Right atrium auricular region (tissue), 2 donors: Measurements from ENCODE around the gene MRPL41. TPM values are rescaled to one million over a fixed set of nuclear protein-coding genes. Genes with fewer than 3 reads are reported as not detected.
"Not testable (repeated sequence)": the region's sequence is repeated elsewhere in the genome, so short reads cannot be mapped to it uniquely, and the experiment has no call there.

Experiments used
- DNase-seq: peaks from one replicate; pipeline ENCODE4 v3.0.0-alpha.2; 2019; ENCODE audit warnings: low spot score
- H3K27ac ChIP-seq, 2 donors: fragments of 200-600 bp; sonication (generic); 1 replicate in 1 of 2; 2 replicates in 1 of 2; pipeline ENCODE4 v1.5.1; 2016 to 2019
- H3K27me3 ChIP-seq, 2 donors: fragments of 200-600 bp; sonication (generic); one replicate each; pipeline versions ENCODE4 v1.5.1 to v1.6.0; 2017 to 2019
- H3K36me3 ChIP-seq: fragments of 200-600 bp; sonication (generic); one replicate; pipeline ENCODE4 v1.5.1; 2016
- H3K4me1 ChIP-seq, 2 donors: fragments of 200-600 bp; sonication (generic); one replicate each; pipeline versions ENCODE4 v1.5.1 to v1.6.0; 2017 to 2019
- H3K4me3 ChIP-seq, 2 donors: fragments of 200-600 bp; sonication (generic); 1 replicate in 1 of 2; 2 replicates in 1 of 2; pipeline ENCODE4 v1.5.1; 2017 to 2019; ENCODE audit warnings: mild to moderate bottlenecking in 1 of 2, moderate library complexity in 1 of 2
- H3K9me3 ChIP-seq, 2 donors: fragments of 200-600 bp; sonication (generic); one replicate each; pipeline ENCODE4 v1.5.1; 2019
- total RNA-seq, 2 donors: library from RNA; depleted of rRNA; stranded (reverse); fragments of >200 nt; gene quantifications; one replicate each; pipeline ENCODE4 v1.1.0, GENCODE V29; 2016
- TF ChIP-seq, protein P1 (sequence below), 2 donors: fragments of 200-600 bp; sonication (generic); IDR thresholded peaks; one replicate each; pipeline ENCODE4 v1.5.1; 2019; ENCODE audit warnings: antibody characterized with exemption in 2 of 2

MRPL41 gene
- total RNA-seq, 2 donors from 2014 or later, result 172 to 238 TPM

DNA sequence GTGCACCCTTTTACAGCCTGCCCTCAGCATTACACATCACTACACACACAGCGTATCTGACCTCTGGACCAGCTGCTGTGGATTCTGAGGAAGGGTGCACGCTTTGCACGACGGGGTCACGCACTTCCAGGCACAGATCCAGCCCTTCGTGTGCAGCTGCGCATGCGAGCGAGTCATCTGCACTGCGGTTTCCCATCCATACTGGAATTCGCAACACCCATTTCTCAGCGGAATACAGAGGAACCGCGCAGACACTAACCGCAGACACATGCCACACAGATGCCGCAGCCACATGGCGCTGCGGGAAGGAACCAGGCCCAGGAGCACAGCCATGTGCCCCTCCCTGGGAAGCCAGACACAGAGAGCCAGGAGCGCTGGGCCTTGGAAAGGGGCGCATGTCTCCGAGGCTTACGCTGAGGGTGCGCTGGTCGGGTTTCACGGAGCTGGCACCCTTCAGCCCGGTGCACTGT is 44.9 kb upstream of the MRPL41 start:
- Histone ChIP-seq H3K27ac (no peak overlapping the region), H3K27me3 (no peaks in the 10 kb centered on the region), H3K4me3 (no peak overlapping the region), H3K4me1 (no peaks in the 10 kb centered on the region), H3K9me3 (no peaks in the 10 kb centered on the region), H3K36me3 (no peaks in the 10 kb centered on the region)
- DNase-seq, result no peak
- TF ChIP-seq, protein P1, sequence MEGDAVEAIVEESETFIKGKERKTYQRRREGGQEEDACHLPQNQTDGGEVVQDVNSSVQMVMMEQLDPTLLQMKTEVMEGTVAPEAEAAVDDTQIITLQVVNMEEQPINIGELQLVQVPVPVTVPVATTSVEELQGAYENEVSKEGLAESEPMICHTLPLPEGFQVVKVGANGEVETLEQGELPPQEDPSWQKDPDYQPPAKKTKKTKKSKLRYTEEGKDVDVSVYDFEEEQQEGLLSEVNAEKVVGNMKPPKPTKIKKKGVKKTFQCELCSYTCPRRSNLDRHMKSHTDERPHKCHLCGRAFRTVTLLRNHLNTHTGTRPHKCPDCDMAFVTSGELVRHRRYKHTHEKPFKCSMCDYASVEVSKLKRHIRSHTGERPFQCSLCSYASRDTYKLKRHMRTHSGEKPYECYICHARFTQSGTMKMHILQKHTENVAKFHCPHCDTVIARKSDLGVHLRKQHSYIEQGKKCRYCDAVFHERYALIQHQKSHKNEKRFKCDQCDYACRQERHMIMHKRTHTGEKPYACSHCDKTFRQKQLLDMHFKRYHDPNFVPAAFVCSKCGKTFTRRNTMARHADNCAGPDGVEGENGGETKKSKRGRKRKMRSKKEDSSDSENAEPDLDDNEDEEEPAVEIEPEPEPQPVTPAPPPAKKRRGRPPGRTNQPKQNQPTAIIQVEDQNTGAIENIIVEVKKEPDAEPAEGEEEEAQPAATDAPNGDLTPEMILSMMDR (IDR thresholded peaks at IDR 0.05), result no peak

DNA sequence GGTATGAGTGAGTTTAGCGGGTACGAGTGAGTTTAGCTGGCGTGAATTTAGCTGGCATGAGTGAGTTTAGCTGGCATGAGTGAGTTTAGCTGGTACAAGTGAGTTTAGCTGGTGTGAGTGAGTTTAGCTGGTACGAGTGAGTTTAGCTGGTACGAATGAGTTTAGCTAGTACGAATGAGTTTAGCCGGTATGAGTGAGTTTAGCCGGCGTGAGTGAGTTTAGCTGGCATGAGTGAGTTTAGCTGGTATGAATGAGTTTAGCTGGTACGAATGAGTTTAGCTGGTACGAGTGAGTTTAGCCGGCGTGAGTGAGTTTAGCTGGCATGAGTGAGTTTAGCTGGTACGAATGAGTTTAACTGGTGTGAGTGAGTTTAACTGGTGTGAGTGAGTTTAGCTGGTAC is 42.5 kb upstream of the MRPL41 start:
- H3K27ac ChIP-seq, result no peak overlapping the region
- no peaks in the 10 kb centered on the region for H3K4me1 ChIP-seq
- TF ChIP-seq, protein P1 (IDR thresholded peaks at IDR 0.05), result no peak
- DNase-seq, result no peak
- no peak overlapping the region for H3K4me3 ChIP-seq
- no peaks in the 10 kb centered on the region for H3K36me3 ChIP-seq
- no peaks in the 10 kb centered on the region for H3K27me3 ChIP-seq
- no peaks in the 10 kb centered on the region for H3K9me3 ChIP-seq

DNA sequence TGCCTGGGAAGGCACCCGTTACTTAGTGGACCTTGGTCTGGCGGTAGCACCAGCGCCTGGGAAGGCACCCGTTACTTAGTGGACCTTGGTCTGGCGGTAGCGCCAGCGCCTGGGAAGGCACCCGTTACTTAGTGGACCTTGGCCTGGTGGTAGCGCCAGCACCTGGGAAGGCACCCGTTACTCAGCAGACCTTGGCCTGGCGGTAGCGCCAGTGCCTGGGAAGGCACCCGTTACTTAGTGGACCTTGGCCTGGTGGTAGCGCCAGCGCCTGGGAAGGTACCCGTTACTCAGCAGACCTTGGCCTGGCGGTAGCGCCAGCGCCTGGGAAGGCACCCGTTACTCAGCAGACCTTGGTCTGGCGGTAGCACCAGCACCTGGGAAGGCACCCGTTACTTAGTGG is 40.6 kb upstream of the MRPL41 start:
- DNase-seq, result not testable (repeated sequence)

DNA sequence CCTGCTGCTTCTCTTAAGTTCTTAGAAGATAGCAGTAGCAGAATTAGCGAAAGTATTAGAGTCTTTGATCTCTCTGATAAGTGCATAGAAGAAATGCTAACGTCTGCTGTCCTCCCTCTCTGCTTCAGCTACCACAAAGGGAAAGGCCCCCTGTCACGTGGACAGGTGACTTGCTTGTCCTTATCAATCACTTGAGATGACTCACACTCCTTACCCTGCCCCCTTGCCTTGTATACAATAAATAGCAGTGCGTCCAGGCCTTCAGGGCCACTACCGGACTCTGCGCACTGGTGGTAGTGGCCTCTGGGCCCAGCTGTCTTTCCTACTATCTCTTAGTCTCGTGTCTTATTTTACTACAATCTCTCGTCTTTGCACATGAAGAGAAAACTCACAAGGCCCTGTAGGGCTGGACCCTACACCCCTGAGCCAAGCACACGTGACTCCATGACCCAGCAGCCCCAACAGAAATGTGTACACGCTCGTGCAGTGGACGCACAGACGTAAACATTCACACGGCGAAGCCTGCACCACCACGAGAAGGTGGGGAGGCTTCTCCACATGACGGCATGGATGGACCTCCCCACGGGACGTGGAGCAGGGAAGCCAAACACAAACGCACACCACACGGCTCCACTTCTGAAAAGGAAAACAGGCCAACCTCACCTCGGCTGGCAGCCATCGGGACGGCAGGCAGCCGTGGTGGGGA is 39.8 kb upstream of the MRPL41 start:
- H3K4me3 ChIP-seq, result no peak overlapping the region
- no peaks in the 10 kb centered on the region for H3K27me3 ChIP-seq
- TF ChIP-seq, protein P1 (IDR thresholded peaks at IDR 0.05), result no peak
- no peak overlapping the region for H3K27ac ChIP-seq
- H3K9me3 ChIP-seq, result no peaks in the 10 kb centered on the region
- no peaks in the 10 kb centered on the region for H3K4me1 ChIP-seq
- no peaks in the 10 kb centered on the region for H3K36me3 ChIP-seq
- DNase-seq, result no peak

More for the DNA sequence above, 40.6 kb upstream of the MRPL41 start:
- H3K9me3 ChIP-seq, H3K27me3 ChIP-seq, H3K36me3 ChIP-seq, H3K4me3 ChIP-seq, H3K27ac ChIP-seq, H3K4me1 ChIP-seq: not testable (repeated sequence)

DNA sequence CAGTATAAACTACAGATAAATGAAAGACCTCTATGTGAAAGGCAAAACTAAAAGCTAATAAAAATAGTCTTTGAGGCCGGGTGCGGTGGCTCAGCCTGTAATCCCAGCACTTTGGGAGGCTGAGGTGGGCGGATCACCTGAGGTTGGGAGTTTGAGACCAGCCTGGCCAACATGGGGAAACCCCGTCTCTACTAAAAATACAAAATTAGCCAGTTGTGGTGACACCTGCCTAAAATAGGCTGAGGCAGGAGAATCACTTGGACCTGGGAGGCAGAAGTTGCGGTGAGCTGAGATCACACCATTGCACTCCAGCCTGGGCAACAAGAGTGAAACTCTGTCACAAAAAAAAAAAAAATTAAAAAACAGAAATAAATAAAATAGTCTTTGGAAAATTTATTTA is 38.5 kb upstream of the MRPL41 start:
- not testable (repeated sequence) for H3K27ac ChIP-seq, H3K4me3 ChIP-seq, H3K36me3 ChIP-seq, H3K27me3 ChIP-seq, H3K9me3 ChIP-seq, DNase-seq, H3K4me1 ChIP-seq

DNA sequence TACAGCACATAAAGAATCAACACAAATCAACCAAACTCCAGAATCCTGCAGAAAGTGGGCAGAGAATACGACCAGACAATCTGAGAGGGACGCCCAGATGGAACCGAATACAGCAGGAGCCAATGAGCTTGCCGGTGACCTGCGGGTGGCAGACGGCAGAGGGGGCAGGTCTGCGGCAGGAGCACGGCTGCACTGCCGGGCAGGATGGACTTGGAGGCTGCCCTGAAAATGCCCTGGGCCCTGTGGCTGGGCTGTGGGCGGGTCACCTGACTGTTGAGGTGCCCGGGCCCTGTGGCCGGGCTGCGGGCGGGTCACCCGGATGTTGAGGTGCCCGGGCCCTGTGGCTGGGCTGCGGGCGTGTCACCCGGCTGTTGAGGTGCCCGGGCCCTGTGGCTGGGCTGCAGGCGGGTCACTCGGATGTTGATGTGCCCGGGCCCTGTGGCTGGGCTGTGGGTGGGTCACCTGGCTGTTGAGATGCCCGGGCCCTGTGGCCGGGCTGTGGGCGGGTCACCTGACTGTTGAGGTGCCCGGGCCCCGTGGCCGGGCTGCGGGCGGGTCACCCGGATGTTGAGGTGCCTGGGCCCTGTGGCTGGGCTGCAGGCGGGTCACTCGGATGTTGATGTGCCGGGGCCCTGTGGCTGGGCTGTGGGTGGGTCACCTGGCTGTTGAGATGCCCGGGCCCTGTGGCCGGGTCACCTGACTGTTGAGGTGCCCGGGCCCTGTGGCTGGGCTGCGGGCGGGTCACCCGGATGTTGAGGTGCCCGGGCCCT is 37.7 kb upstream of the MRPL41 start:
- not testable (repeated sequence) for H3K9me3 ChIP-seq, H3K4me3 ChIP-seq, DNase-seq, H3K4me1 ChIP-seq, H3K36me3 ChIP-seq, H3K27me3 ChIP-seq, H3K27ac ChIP-seq

DNA sequence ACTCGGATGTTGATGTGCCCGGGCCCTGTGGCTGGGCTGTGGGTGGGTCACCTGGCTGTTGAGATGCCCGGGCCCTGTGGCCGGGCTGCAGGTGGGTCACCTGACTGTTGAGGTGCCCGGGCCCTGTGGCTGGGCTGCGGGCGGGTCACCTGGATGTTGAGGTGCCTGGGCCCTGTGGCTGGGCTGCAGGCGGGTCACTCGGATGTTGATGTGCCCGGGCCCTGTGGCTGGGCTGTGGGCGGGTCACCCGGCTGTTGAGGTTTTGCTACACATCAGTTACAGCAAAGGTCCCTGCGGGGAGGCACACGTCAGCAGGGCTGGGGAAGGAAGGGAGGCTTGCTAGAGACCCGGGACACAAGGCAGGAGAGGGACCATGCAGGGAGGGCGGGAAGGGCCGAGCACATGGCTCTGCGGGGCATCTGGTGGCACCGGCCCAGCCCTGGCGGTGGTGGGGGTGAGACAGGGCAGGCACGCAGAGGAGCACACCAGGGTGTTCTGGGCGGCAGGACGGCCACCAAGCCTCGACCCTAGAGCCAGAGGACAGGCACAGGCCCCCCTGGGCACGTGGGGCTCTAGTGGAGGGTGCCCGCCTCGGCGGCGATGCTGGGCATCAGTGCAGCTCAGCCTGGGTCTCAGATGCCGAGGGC is 36.9 kb upstream of the MRPL41 start:
- Histone ChIP-seq H3K4me1 (no peaks in the 10 kb centered on the region), H3K4me3 (no peak overlapping the region), H3K27me3 (no peaks in the 10 kb centered on the region), H3K36me3 (no peaks in the 10 kb centered on the region), H3K27ac (no peak overlapping the region), H3K9me3 (no peaks in the 10 kb centered on the region)
- TF ChIP-seq, protein P1 (IDR thresholded peaks at IDR 0.05), result no peak
- no peak for DNase-seq
